B cell (primary cell): Measurements from ENCODE around the gene RSRC2.
"Not testable (repeated sequence)": the region's sequence is repeated elsewhere in the genome, so short reads cannot be mapped to it uniquely, and the experiment has no call there.

ENCODE experiments used
- CTCF ChIP-seq: fragments of 200-600 bp; IDR thresholded peaks from one replicate; pipeline ENCODE4 v1.8.0; 2022; ENCODE audit warnings: antibody characterized with exemption, mild to moderate bottlenecking
- EZH2 ChIP-seq: IDR thresholded peaks from 2 replicates; pipeline ENCODE4 v1.6.1; 2012; ENCODE audit warnings: borderline replicate concordance, low read depth, mild to moderate bottlenecking, moderate library complexity, low read length; ENCODE audit not compliant: insufficient read depth, poor library complexity, severe bottlenecking

- TF ChIP-seq CTCF, EZH2: not testable (repeated sequence)
Observed at GRCh38 chr12:122464317-122465042, 62.3 kb downstream of the RSRC2 start.
